HG03103 (cell line): ENCODE data around the gene NKAIN2.
"Not testable (repeated sequence)": the region's sequence is repeated elsewhere in the genome, so short reads cannot be mapped to it uniquely, and the experiment has no call there.

Experiments
- ATAC-seq: cut with Tn5 transposase; IDR thresholded peaks from one replicate; pipeline ENCODE4 v1.9.1; 2021; ENCODE audit warnings: low read depth; ENCODE audit not compliant: unreplicated experiment

NKAIN2 gene

GRCh38 chr6:124659427-124659826 lies 855.8 kb downstream of the NKAIN2 start:
- ATAC-seq, result no peak

GRCh38 chr6:124660185-124660584 lies 856.5 kb downstream of the NKAIN2 start:
- ATAC-seq, result no peak

GRCh38 chr6:124661097-124661661 lies 857.5 kb downstream of the NKAIN2 start:
- ATAC-seq, result no peak

GRCh38 chr6:124668028-124668427 lies 864.4 kb downstream of the NKAIN2 start:
- no peak for ATAC-seq

GRCh38 chr6:124669713-124670480 lies 866.2 kb downstream of the NKAIN2 start:
- ATAC-seq, result no peak

- ATAC-seq, result no peak
Measured at GRCh38 chr6:124670801-124671200, 867.1 kb downstream of the NKAIN2 start.

GRCh38 chr6:124671324-124671723 lies 867.7 kb downstream of the NKAIN2 start:
- ATAC-seq, result no peak

- no peak for ATAC-seq
Measured at GRCh38 chr6:124674042-124674441, 870.4 kb downstream of the NKAIN2 start.

- ATAC-seq, result no peak
Measured at GRCh38 chr6:124676033-124676432, 872.4 kb downstream of the NKAIN2 start.

- no peak for ATAC-seq
Measured at GRCh38 chr6:124677874-124678273, 874.2 kb downstream of the NKAIN2 start.

- no peak for ATAC-seq
Measured at GRCh38 chr6:124679387-124679786, 875.7 kb downstream of the NKAIN2 start.

GRCh38 chr6:124682751-124683150 lies 879.1 kb downstream of the NKAIN2 start:
- no peak for ATAC-seq

GRCh38 chr6:124683507-124683906 lies 879.8 kb downstream of the NKAIN2 start:
- no peak for ATAC-seq

GRCh38 chr6:124684621-124685020 lies 881.0 kb downstream of the NKAIN2 start:
- no peak for ATAC-seq

GRCh38 chr6:124688369-124688768 lies 884.7 kb downstream of the NKAIN2 start:
- ATAC-seq, result no peak

- ATAC-seq, result no peak
Measured at GRCh38 chr6:124694139-124694705, 890.6 kb downstream of the NKAIN2 start.

GRCh38 chr6:124699038-124699437 lies 895.4 kb downstream of the NKAIN2 start:
- ATAC-seq, result no peak

- ATAC-seq, result no peak
Measured at GRCh38 chr6:124703541-124703940, 899.9 kb downstream of the NKAIN2 start.

GRCh38 chr6:124712532-124712931 lies 908.9 kb downstream of the NKAIN2 start:
- ATAC-seq, result not testable (repeated sequence)

GRCh38 chr6:124714728-124715127 lies 911.1 kb downstream of the NKAIN2 start:
- no peak for ATAC-seq

GRCh38 chr6:124719913-124720312 lies 916.2 kb downstream of the NKAIN2 start:
- no peak for ATAC-seq

- ATAC-seq, result no peak
Measured at GRCh38 chr6:124721331-124721730, 917.7 kb downstream of the NKAIN2 start.
